SK-N-SH treated with all-trans-retinoic acid at 6 μM for 48 hours (cell line): ENCODE measurements around the gene CASP6.

ENCODE experiments used
- ATAC-seq: fragments of 200-7000 bp; cut with Tn5 transposase; 3 replicates; pipeline ENCODE4 v1.9.1; 2020; ENCODE audit warnings: mild to moderate bottlenecking, moderate library complexity
- BACH2 ChIP-seq: fragments of 250-450 bp; sonication (Bioruptor Pico); IDR thresholded peaks from 2 replicates; pipeline ENCODE4 v1.9.0; 2021; ENCODE audit warnings: mild to moderate bottlenecking, borderline replicate concordance
- CSDC2 ChIP-seq: fragments of 250-450 bp; sonication (Bioruptor Pico); IDR thresholded peaks from 2 replicates; pipeline ENCODE4 v1.5.0; 2020; ENCODE audit warnings: mild to moderate bottlenecking, moderate library complexity
- CSRNP3 ChIP-seq: fragments of 250-450 bp; sonication (Bioruptor Pico); IDR thresholded peaks from 2 replicates; pipeline ENCODE4 v1.5.1; 2021; ENCODE audit warnings: mild to moderate bottlenecking, moderate library complexity
- ESRRG ChIP-seq: fragments of 250-450 bp; sonication (Bioruptor Pico); IDR thresholded peaks from 2 replicates; pipeline ENCODE4 v1.6.1; 2021; ENCODE audit warnings: mild to moderate bottlenecking
- GLIS3 ChIP-seq: fragments of 250-450 bp; sonication (Bioruptor Pico); IDR thresholded peaks from 2 replicates; pipeline ENCODE4 v1.5.0; 2020; ENCODE audit warnings: mild to moderate bottlenecking, moderate library complexity
- ISL1 ChIP-seq: fragments of 250-450 bp; sonication (Bioruptor Pico); IDR thresholded peaks from 2 replicates; pipeline ENCODE4 v2.1.2; 2022; ENCODE audit warnings: mild to moderate bottlenecking, moderate library complexity
- OSR1 ChIP-seq: fragments of 250-450 bp; sonication (Bioruptor Pico); IDR thresholded peaks from 2 replicates; pipeline ENCODE4 v1.8.0; 2022; ENCODE audit warnings: moderate library complexity, mild to moderate bottlenecking, inconsistent platforms
- PATZ1 ChIP-seq: fragments of 250-450 bp; sonication (Bioruptor Pico); IDR thresholded peaks from 2 replicates; pipeline ENCODE4 v1.8.0; 2020; ENCODE audit warnings: mild to moderate bottlenecking, moderate library complexity, borderline replicate concordance
- PPARA ChIP-seq: fragments of 250-450 bp; sonication (Bioruptor Pico); IDR thresholded peaks from 2 replicates; pipeline ENCODE4 v1.5.0; 2020; ENCODE audit warnings: mild to moderate bottlenecking, borderline replicate concordance
- RARB ChIP-seq: fragments of 250-450 bp; sonication (Bioruptor Pico); IDR thresholded peaks from 2 replicates; pipeline ENCODE4 v1.8.0; 2021; ENCODE audit warnings: mild to moderate bottlenecking, moderate library complexity
- SNAI2 ChIP-seq: fragments of 250-450 bp; sonication (Bioruptor Pico); IDR thresholded peaks from 2 replicates; pipeline ENCODE4 v1.5.0; 2020; ENCODE audit warnings: mild to moderate bottlenecking, moderate library complexity
- TCF4 ChIP-seq: fragments of 250-450 bp; sonication (Bioruptor Pico); IDR thresholded peaks from 2 replicates; pipeline ENCODE4 v1.8.0; 2021; ENCODE audit warnings: mild to moderate bottlenecking, moderate library complexity, borderline replicate concordance
- TOX ChIP-seq: fragments of 250-450 bp; sonication (Bioruptor Pico); IDR thresholded peaks from 2 replicates; pipeline ENCODE4 v1.8.0; 2021; ENCODE audit warnings: mild to moderate bottlenecking, moderate library complexity, borderline replicate concordance
- ZC3H10 ChIP-seq: fragments of 250-450 bp; sonication (Bioruptor Pico); IDR thresholded peaks from 2 replicates; pipeline ENCODE4 v1.5.1; 2021; ENCODE audit warnings: mild to moderate bottlenecking, moderate library complexity
- ZFP3 ChIP-seq: fragments of 250-450 bp; sonication (Bioruptor Pico); IDR thresholded peaks from 2 replicates; pipeline ENCODE4 v1.5.0; 2020; ENCODE audit warnings: mild to moderate bottlenecking, moderate library complexity
- ZNF565 ChIP-seq: fragments of 450-650 bp; formaldehyde crosslinking; conservative IDR thresholded peaks from 2 replicates; pipeline ENCODE4 v1.5.0; 2020; ENCODE audit warnings: low read depth, mild to moderate bottlenecking, moderate library complexity
- ZNF70 ChIP-seq: fragments of 450-650 bp; formaldehyde crosslinking; IDR thresholded peaks from 2 replicates; pipeline ENCODE4 v1.5.0; 2020; ENCODE audit warnings: mild to moderate bottlenecking, moderate library complexity
- ZNF8 ChIP-seq: fragments of 450-650 bp; formaldehyde crosslinking; IDR thresholded peaks from 2 replicates; pipeline ENCODE4 v1.5.0; 2020; ENCODE audit warnings: mild to moderate bottlenecking, moderate library complexity
- TF ChIP-seq, protein P1 (sequence below): fragments of 250-450 bp; sonication (Bioruptor Pico); IDR thresholded peaks from 2 replicates; pipeline ENCODE4 v1.5.1; 2020; ENCODE audit warnings: low read depth, mild to moderate bottlenecking, moderate library complexity
- TF ChIP-seq, protein P2 (sequence below): fragments of 250-450 bp; sonication (Bioruptor Pico); IDR thresholded peaks from 2 replicates; pipeline ENCODE4 v1.5.0; 2020; ENCODE audit warnings: mild to moderate bottlenecking, moderate library complexity

The CASP6 gene

DNA sequence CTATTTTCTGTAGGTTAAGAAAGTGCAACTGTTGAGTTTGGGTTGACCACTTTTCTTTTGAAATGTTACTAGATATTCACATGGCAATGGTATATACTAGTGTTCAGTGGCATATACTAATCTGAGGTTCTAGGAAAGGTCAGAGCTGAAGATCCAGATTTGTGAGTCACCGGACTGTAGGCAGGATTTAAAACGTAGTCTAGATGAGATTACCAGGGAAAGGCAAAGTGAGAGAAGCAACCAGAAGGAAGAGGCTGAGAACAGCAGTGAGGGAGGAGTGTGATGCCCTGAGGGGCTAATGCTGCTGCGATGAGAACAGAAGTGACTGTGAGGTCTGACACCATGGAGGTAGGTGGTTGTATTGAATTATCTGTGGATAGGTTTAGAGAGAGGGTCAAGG is 36.3 kb upstream of the CASP6 start:
- TF ChIP-seq GLIS3 (CRISPR knock-in tag) (no peak), ZC3H10 (no peak), BACH2 (CRISPR knock-in tag) (no peak), CSRNP3 (CRISPR knock-in tag) (no peak), TOX (no peak), ZNF70 (CRISPR knock-in tag) (no peak), SNAI2 (CRISPR knock-in tag) (no peak), ZNF8 (CRISPR knock-in tag) (no peak), PATZ1 (CRISPR knock-in tag) (no peak), ESRRG (CRISPR knock-in tag) (no peak), ZNF565 (no peak)
- TF ChIP-seq, protein P1, sequence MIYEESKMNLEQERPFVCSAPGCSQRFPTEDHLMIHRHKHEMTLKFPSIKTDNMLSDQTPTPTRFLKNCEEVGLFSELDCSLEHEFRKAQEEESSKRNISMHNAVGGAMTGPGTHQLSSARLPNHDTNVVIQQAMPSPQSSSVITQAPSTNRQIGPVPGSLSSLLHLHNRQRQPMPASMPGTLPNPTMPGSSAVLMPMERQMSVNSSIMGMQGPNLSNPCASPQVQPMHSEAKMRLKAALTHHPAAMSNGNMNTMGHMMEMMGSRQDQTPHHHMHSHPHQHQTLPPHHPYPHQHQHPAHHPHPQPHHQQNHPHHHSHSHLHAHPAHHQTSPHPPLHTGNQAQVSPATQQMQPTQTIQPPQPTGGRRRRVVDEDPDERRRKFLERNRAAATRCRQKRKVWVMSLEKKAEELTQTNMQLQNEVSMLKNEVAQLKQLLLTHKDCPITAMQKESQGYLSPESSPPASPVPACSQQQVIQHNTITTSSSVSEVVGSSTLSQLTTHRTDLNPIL = no peak
- TF ChIP-seq, protein P2, sequence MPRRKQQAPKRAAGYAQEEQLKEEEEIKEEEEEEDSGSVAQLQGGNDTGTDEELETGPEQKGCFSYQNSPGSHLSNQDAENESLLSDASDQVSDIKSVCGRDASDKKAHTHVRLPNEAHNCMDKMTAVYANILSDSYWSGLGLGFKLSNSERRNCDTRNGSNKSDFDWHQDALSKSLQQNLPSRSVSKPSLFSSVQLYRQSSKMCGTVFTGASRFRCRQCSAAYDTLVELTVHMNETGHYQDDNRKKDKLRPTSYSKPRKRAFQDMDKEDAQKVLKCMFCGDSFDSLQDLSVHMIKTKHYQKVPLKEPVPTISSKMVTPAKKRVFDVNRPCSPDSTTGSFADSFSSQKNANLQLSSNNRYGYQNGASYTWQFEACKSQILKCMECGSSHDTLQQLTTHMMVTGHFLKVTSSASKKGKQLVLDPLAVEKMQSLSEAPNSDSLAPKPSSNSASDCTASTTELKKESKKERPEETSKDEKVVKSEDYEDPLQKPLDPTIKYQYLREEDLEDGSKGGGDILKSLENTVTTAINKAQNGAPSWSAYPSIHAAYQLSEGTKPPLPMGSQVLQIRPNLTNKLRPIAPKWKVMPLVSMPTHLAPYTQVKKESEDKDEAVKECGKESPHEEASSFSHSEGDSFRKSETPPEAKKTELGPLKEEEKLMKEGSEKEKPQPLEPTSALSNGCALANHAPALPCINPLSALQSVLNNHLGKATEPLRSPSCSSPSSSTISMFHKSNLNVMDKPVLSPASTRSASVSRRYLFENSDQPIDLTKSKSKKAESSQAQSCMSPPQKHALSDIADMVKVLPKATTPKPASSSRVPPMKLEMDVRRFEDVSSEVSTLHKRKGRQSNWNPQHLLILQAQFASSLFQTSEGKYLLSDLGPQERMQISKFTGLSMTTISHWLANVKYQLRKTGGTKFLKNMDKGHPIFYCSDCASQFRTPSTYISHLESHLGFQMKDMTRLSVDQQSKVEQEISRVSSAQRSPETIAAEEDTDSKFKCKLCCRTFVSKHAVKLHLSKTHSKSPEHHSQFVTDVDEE (CRISPR knock-in tag) = no peak
- no peak for ATAC-seq

GRCh38 chr4:109738104-109738872 is 35.0 kb upstream of the CASP6 start:
- TF ChIP-seq TCF4 (no peak), ZNF565 (no peak), CSRNP3 (CRISPR knock-in tag) (no peak), ESRRG (CRISPR knock-in tag) (no peak), OSR1 (CRISPR knock-in tag) (no peak), RARB (CRISPR knock-in tag) (no peak), PPARA (CRISPR knock-in tag) (no peak), SNAI2 (CRISPR knock-in tag) (no peak), ZFP3 (CRISPR knock-in tag) (no peak), CSDC2 (CRISPR knock-in tag) (no peak), GLIS3 (CRISPR knock-in tag) (no peak), ISL1 (CRISPR knock-in tag) (no peak), TOX (no peak)
- TF ChIP-seq, protein P2 (CRISPR knock-in tag) = no peak
- no peak for ATAC-seq
